A549 (cell line): ENCODE measurements around the gene PFN3. TPM values are rescaled to one million over a fixed set of nuclear protein-coding genes. Genes with fewer than 3 reads are reported as not detected.

Source experiments
- ATAC-seq, 2 experiments: fragments of 200-7000 bp in 1 of 2; fragments of >200 bp in 1 of 2; cut with Nextera tagmentation in 1 of 2; cut with Tn5 transposase in 1 of 2; 3 replicates each; pipeline versions ENCODE4 v1.8.0 to v1.9.1; 2018 to 2020; ENCODE audit warnings: mild to moderate bottlenecking in 1 of 2, moderate library complexity in 1 of 2
- CTCF ChIA-PET: fragments of 300-600 bp; sonication (Branson Sonifier 250); formaldehyde crosslinking; extraction: SDS; loops from one replicate; lab custom pipeline; 2021; ENCODE audit warnings: antibody characterized with exemption, inconsistent platforms; lab: Yijun Ruan, JAX
- POLR2A ChIA-PET: fragments of 350-600 bp; formaldehyde crosslinking; extraction: SDS; loops from one replicate; lab custom pipeline; 2021; ENCODE audit warnings: antibody characterized with exemption, inconsistent platforms; lab: Yijun Ruan, JAX
- DNase-seq, 2 experiments: peaks; one replicate each; pipeline versions ENCODE4 v3.0.0 to v3.0.0-alpha.2; 2011 to 2016; ENCODE audit warnings: low read depth in 1 of 2, low spot score in 1 of 2
- FAIRE-seq: peaks from 2 replicates; lab custom pipeline; 2011; peaks lifted over from hg19 to GRCh38; lab: Jason Lieb, UNC
- H3K27ac ChIP-seq, 2 experiments: fragments of >200 bp; sonication (Bioruptor Twin); formaldehyde crosslinking; 3 replicates each; pipeline ENCODE4 v1.5.1; 2016 to 2017
- H3K4me1 ChIP-seq: fragments of >200 bp; sonication (Bioruptor Twin); formaldehyde crosslinking; 3 replicates; pipeline ENCODE4 v1.6.1; 2016
- H3K4me2 ChIP-seq: fragments of >200 bp; sonication (Bioruptor Twin); formaldehyde crosslinking; 3 replicates; pipeline ENCODE4 v1.6.1; 2016
- H3K4me3 ChIP-seq: fragments of >200 bp; sonication (Bioruptor Twin); formaldehyde crosslinking; 3 replicates; pipeline ENCODE4 v1.5.1; 2016
- H3K9me3 ChIP-seq: fragments of >200 bp; sonication (Bioruptor Twin); formaldehyde crosslinking; 3 replicates; pipeline ENCODE4 v1.6.1; 2016
- CBX8 ChIP-seq: fragments of 200-600 bp; sonication (generic); IDR thresholded peaks from 2 replicates; pipeline ENCODE4 v1.6.1; 2016
- CHD2 ChIP-seq: fragments of 150-350 bp; IDR thresholded peaks from 2 replicates; pipeline ENCODE4 v1.6.1; 2014; ENCODE audit warnings: low read length; ENCODE audit not compliant: partially characterized antibody
- EHF ChIP-seq: fragments of 250-450 bp; sonication (Bioruptor Pico); IDR thresholded peaks from 2 replicates; pipeline ENCODE4 v1.5.0; 2020; ENCODE audit warnings: mild to moderate bottlenecking
- EP300 ChIP-seq, 2 experiments: fragments of >200 bp; sonication (Bioruptor Twin); formaldehyde crosslinking; IDR thresholded peaks; 2 replicates in 1 of 2; 3 replicates in 1 of 2; pipeline ENCODE4 v1.6.1; 2016 to 2017
- FOSB ChIP-seq: fragments of 250-450 bp; sonication (Bioruptor Pico); IDR thresholded peaks from 2 replicates; pipeline ENCODE4 v1.5.0; 2020; ENCODE audit warnings: mild to moderate bottlenecking, moderate library complexity
- FOXS1 ChIP-seq: fragments of 250-450 bp; sonication (Bioruptor Pico); IDR thresholded peaks from 2 replicates; pipeline ENCODE4 v1.5.0; 2020; ENCODE audit warnings: mild to moderate bottlenecking, moderate library complexity
- HEYL ChIP-seq: fragments of 250-450 bp; sonication (Bioruptor Pico); IDR thresholded peaks from 2 replicates; pipeline ENCODE4 v1.8.0; 2021; ENCODE audit warnings: mild to moderate bottlenecking, moderate library complexity
- HOXB5 ChIP-seq: fragments of 250-450 bp; sonication (Bioruptor Pico); IDR thresholded peaks from 2 replicates; pipeline ENCODE4 v1.5.0; 2020; ENCODE audit warnings: mild to moderate bottlenecking, moderate library complexity
- NFE2L2 ChIP-seq: fragments of 150-350 bp; conservative IDR thresholded peaks from 2 replicates; pipeline ENCODE4 v1.6.1; 2014; ENCODE audit warnings: low read length
- POLR2A ChIP-seq: IDR thresholded peaks from 2 replicates; pipeline ENCODE4 v1.6.1; 2012; ENCODE audit warnings: mild to moderate bottlenecking, low read length
- RAD21 ChIP-seq, 2 experiments: fragments of >200 bp in 1 of 2; sonication (Bioruptor Twin) in 1 of 2; formaldehyde crosslinking in 1 of 2; IDR thresholded peaks in 1 of 2; conservative IDR thresholded peaks in 1 of 2; 2 replicates in 1 of 2; 3 replicates in 1 of 2; pipeline ENCODE4 v1.6.1; 2012 to 2018; ENCODE audit warnings: inconsistent platforms in 1 of 2
- RCOR1 ChIP-seq: fragments of 150-350 bp; IDR thresholded peaks from 2 replicates; pipeline ENCODE4 v1.6.1; 2014; ENCODE audit warnings: antibody characterized with exemption, low read length, low read depth
- SMC3 ChIP-seq: fragments of >200 bp; sonication (Bioruptor Twin); formaldehyde crosslinking; IDR thresholded peaks from 3 replicates; pipeline ENCODE4 v1.6.1; 2018; ENCODE audit warnings: inconsistent platforms
- SREBF2 ChIP-seq: fragments of 450-650 bp; IDR thresholded peaks from 2 replicates; pipeline ENCODE4 v1.6.1; 2014; ENCODE audit warnings: mild to moderate bottlenecking, moderate library complexity
- ZC3H11A ChIP-seq: fragments of 450-650 bp; IDR thresholded peaks from 2 replicates; pipeline ENCODE4 v1.6.1; 2014; ENCODE audit warnings: antibody characterized with exemption, mild to moderate bottlenecking
- ZFP36 ChIP-seq: fragments of 450-650 bp; IDR thresholded peaks from 2 replicates; pipeline ENCODE4 v1.6.1; 2014; ENCODE audit warnings: borderline replicate concordance; ENCODE audit not compliant: partially characterized antibody
- ZSCAN20 ChIP-seq: fragments of 250-450 bp; sonication (Bioruptor Pico); IDR thresholded peaks from 2 replicates; pipeline ENCODE4 v1.8.0; 2022; ENCODE audit warnings: mild to moderate bottlenecking, moderate library complexity
- WGBS: methylation state at CpG from one replicate; pipeline ENCODE4 v1.1.6; 2017; ENCODE audit errors: missing lambda C conversion rate; 5-methylcytosine and 5-hydroxymethylcytosine counted together
- polyA plus RNA-seq, 4 experiments: library from polyadenylated mRNA; depleted of rRNA in 3 of 4; stranded (reverse); fragments of >200 nt; fragmentation: RNase III in 1 of 4; extraction: RNeasy Plus Mini Kit Qiagen cat#74134 plus additional on column Dnase treatment in 1 of 4; gene quantifications; 2 replicates in 3 of 4; 3 replicates in 1 of 4; pipeline ENCODE4 v1.2.3, GENCODE V29; 2011 to 2017
- TF ChIP-seq, protein P1 (sequence below): fragments of >200 bp; sonication (Bioruptor Twin); formaldehyde crosslinking; IDR thresholded peaks from 2 replicates; pipeline ENCODE4 v1.6.1; 2016
- TF ChIP-seq, protein P2 (sequence below): fragments of 150-350 bp; IDR thresholded peaks from 2 replicates; pipeline ENCODE4 v1.6.1; 2014; ENCODE audit warnings: low read depth, mild to moderate bottlenecking, low read length
- TF ChIP-seq, protein P3 (sequence below): fragments of >200 bp; sonication (Bioruptor Twin); formaldehyde crosslinking; IDR thresholded peaks from 3 replicates; pipeline ENCODE4 v1.5.1; 2016
- TF ChIP-seq, protein P4 (sequence below): IDR thresholded peaks from 2 replicates; pipeline ENCODE4 v1.6.1; 2012; ENCODE audit warnings: low read depth, borderline replicate concordance
- TF ChIP-seq, protein P5 (sequence below): fragments of 200-600 bp; sonication (generic); IDR thresholded peaks from 2 replicates; pipeline ENCODE4 v1.6.1; 2016; ENCODE audit warnings: antibody characterized with exemption, mild to moderate bottlenecking, moderate library complexity

The PFN3 gene
- polyA plus RNA-seq, 2 of the 4 experiments (the other 2 are of a cell fraction): not detected

DNA sequence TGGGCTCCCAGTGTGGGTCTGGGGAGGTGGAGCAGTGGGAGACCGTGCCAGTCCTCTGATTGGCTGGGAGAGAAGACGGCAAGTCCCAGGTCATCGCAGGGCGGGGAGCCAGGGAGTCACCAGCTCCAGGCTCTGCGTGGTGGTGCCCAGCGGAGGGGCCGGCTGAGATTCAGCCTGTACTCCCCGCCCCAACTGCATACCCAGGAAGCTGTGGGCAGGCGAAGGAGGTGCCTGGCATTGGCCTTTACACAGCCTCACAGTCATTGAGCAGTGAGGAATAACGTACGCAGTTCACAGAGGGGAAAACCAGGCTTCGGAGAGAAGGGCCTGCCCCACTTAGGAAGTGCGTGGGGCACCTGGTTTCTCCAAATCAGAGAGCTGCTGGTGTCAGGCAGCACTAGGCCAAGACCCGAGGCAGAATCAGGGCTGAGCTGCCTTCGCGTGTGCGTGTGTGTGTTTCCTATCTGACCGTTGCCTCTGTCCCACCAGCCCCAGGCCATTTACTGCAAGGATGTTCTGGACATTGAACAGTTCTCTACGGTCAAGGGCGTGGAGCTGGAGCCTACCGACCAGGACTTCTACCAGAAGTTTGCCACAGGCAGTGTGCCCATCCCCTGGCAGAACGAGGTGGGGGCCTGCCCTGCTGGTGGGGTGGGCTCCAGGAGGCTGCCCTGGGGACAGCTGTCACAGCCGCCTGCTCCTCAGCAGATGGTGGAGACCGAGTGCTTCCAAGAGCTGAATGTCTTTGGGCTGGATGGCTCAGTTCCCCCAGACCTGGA is 39.9 kb upstream of the PFN3 start:
- H3K4me1 ChIP-seq: no peaks in the 10 kb centered on the region
- ChIA-PET CTCF (interaction anchor here (0.5 to 25.5 kb wide), 10 partner anchors 13 to 704 kb away, joined by 3 to 871 read pairs (median 4); partner anchors contain the start of genes F12, GRK6, PFN3 and SLC34A1), POLR2A (interaction anchor here (1.6 to 3.7 kb wide), 2 partner anchors 7 to 8 kb away, joined by 4 to 12 read pairs; partner anchors contain the start of gene PRR7)
- H3K9me3 ChIP-seq: no peaks in the 10 kb centered on the region
- H3K4me2 ChIP-seq: no peak overlapping the region
- no peak overlapping the region for H3K4me3 ChIP-seq
- no peak for DNase-seq
- TF ChIP-seq RAD21 (conservative IDR thresholded peaks at IDR 0.05 in 1 of 2, IDR thresholded peaks at IDR 0.05 in 1 of 2): no peak
- TF ChIP-seq RCOR1: no peak
- TF ChIP-seq, protein P1, sequence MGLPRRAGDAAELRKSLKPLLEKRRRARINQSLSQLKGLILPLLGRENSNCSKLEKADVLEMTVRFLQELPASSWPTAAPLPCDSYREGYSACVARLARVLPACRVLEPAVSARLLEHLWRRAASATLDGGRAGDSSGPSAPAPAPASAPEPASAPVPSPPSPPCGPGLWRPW: no peak
- 0 out of 6 replicates have a peak, but pooled peaks of 1 of the 2 experiments have one; percentile 4 for ATAC-seq
- 93% methylated on average over 21 of the region's 24 CpGs for WGBS
- H3K27ac ChIP-seq: no peak overlapping the region
- FAIRE-seq: no peak

DNA sequence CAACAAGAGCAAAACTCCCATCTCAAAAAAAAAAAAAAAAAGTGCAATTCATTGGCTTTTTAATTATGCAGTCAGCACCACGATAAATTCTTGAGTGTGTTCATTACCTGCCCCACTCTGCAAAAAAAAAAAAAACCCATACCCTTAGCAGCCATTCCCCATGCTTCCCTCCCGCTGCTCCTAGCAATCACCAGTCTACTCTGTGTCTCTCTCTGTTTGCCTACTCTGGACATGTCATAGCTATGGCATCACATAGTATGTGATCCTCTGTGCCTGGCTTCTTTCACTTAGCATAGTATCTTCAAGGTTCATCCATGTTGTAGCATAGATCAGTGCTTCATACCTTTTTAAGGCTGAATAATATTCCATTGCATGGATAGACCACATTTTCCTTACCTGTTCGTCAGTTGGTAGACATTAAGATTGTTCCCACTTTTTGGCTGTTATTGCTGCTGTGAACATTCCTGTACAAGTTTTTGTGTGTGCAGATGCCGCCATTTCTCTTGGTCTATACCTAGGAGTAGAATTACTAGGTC is 39.1 kb upstream of the PFN3 start:
- Histone ChIP-seq H3K4me3 (no peak overlapping the region), H3K4me1 (no peaks in the 10 kb centered on the region), H3K4me2 (no peak overlapping the region), H3K9me3 (no peaks in the 10 kb centered on the region), H3K27ac (no peak overlapping the region)
- WGBS: 85% methylated on average over 4 of the region's 4 CpGs
- ATAC-seq (no peak), FAIRE-seq (no peak), DNase-seq (no peak)
- POLR2A ChIA-PET: interaction anchor here (3.7 kb wide), 1 partner anchor 8 kb away, joined by 12 read pairs; the partner anchor contains the start of gene PRR7
- TF ChIP-seq POLR2A (no peak), CHD2 (no peak), EP300 (IDR thresholded peaks at IDR 0.05) (no peak), HEYL (CRISPR knock-in tag) (no peak), SMC3 (no peak), CBX8 (no peak), NFE2L2 (no peak)
- TF ChIP-seq, protein P2, sequence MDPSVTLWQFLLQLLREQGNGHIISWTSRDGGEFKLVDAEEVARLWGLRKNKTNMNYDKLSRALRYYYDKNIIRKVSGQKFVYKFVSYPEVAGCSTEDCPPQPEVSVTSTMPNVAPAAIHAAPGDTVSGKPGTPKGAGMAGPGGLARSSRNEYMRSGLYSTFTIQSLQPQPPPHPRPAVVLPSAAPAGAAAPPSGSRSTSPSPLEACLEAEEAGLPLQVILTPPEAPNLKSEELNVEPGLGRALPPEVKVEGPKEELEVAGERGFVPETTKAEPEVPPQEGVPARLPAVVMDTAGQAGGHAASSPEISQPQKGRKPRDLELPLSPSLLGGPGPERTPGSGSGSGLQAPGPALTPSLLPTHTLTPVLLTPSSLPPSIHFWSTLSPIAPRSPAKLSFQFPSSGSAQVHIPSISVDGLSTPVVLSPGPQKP: no peak
- CTCF ChIA-PET: interaction anchor here (0.7 to 25.5 kb wide), 7 partner anchors 14 to 1007 kb away, joined by 3 to 871 read pairs (median 7); partner anchors contain the start of genes F12, GRK6, PFN3 and SLC34A1

DNA sequence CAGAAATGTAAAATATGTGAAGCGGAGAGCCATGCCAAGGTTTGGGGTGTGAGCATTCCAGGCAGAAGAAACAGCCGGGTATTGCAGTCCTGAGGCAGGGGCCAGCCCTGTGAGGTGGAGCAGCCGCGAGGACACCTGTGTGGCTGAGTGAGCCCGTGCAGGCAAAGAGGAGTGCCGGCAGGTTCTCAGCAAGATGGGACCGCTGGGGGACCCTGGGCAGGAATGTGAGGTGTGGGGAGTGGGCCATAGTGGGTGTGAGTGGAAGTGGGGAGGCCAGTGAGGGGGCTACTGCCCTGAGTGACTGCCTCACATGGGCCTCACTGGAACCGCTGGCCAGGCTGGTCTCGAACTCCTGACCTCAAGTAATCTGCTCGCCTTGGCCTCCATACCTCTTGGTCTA is 38.0 kb upstream of the PFN3 start:
- FAIRE-seq: no peak
- POLR2A ChIA-PET: interaction anchor here (0.7 to 3.7 kb wide), 4 partner anchors 9 to 17 kb away, joined by 3 to 12 read pairs (median 4); partner anchors contain the start of genes GRK6 and PRR7
- TF ChIP-seq, protein P3, sequence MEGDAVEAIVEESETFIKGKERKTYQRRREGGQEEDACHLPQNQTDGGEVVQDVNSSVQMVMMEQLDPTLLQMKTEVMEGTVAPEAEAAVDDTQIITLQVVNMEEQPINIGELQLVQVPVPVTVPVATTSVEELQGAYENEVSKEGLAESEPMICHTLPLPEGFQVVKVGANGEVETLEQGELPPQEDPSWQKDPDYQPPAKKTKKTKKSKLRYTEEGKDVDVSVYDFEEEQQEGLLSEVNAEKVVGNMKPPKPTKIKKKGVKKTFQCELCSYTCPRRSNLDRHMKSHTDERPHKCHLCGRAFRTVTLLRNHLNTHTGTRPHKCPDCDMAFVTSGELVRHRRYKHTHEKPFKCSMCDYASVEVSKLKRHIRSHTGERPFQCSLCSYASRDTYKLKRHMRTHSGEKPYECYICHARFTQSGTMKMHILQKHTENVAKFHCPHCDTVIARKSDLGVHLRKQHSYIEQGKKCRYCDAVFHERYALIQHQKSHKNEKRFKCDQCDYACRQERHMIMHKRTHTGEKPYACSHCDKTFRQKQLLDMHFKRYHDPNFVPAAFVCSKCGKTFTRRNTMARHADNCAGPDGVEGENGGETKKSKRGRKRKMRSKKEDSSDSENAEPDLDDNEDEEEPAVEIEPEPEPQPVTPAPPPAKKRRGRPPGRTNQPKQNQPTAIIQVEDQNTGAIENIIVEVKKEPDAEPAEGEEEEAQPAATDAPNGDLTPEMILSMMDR: no peak
- TF ChIP-seq, protein P2: no peak
- TF ChIP-seq, protein P4, sequence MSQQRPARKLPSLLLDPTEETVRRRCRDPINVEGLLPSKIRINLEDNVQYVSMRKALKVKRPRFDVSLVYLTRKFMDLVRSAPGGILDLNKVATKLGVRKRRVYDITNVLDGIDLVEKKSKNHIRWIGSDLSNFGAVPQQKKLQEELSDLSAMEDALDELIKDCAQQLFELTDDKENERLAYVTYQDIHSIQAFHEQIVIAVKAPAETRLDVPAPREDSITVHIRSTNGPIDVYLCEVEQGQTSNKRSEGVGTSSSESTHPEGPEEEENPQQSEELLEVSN: no peak
- TF ChIP-seq, protein P5, sequence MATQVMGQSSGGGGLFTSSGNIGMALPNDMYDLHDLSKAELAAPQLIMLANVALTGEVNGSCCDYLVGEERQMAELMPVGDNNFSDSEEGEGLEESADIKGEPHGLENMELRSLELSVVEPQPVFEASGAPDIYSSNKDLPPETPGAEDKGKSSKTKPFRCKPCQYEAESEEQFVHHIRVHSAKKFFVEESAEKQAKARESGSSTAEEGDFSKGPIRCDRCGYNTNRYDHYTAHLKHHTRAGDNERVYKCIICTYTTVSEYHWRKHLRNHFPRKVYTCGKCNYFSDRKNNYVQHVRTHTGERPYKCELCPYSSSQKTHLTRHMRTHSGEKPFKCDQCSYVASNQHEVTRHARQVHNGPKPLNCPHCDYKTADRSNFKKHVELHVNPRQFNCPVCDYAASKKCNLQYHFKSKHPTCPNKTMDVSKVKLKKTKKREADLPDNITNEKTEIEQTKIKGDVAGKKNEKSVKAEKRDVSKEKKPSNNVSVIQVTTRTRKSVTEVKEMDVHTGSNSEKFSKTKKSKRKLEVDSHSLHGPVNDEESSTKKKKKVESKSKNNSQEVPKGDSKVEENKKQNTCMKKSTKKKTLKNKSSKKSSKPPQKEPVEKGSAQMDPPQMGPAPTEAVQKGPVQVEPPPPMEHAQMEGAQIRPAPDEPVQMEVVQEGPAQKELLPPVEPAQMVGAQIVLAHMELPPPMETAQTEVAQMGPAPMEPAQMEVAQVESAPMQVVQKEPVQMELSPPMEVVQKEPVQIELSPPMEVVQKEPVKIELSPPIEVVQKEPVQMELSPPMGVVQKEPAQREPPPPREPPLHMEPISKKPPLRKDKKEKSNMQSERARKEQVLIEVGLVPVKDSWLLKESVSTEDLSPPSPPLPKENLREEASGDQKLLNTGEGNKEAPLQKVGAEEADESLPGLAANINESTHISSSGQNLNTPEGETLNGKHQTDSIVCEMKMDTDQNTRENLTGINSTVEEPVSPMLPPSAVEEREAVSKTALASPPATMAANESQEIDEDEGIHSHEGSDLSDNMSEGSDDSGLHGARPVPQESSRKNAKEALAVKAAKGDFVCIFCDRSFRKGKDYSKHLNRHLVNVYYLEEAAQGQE: no peak
- TF ChIP-seq, protein P1: no peak
- TF ChIP-seq HOXB5 (CRISPR knock-in tag) (no peak), SREBF2 (no peak), EHF (CRISPR knock-in tag) (no peak), FOSB (CRISPR knock-in tag) (no peak), ZSCAN20 (CRISPR knock-in tag) (no peak), ZFP36 (no peak), CBX8 (no peak), FOXS1 (CRISPR knock-in tag) (no peak), ZC3H11A (no peak)

More for the DNA sequence above, 38.0 kb upstream of the PFN3 start:
- Histone ChIP-seq H3K27ac (no peak overlapping the region), H3K4me1 (no peaks in the 10 kb centered on the region), H3K4me2 (no peak overlapping the region), H3K4me3 (no peak overlapping the region), H3K9me3 (no peaks in the 10 kb centered on the region)
- no peak for DNase-seq
- no peak for ATAC-seq
- WGBS: 90% methylated on average over 10 of the region's 10 CpGs
- CTCF ChIA-PET: interaction anchor here (12.7 to 25.5 kb wide), 3 partner anchors 15 to 49 kb away, joined by 142 to 871 read pairs (median 359); partner anchors contain the start of genes F12, GRK6, PFN3 and SLC34A1
